HCT116 (cell line): ENCODE measurements around the gene RNF148. TPM values are rescaled to one million over a fixed set of nuclear protein-coding genes. Genes with fewer than 3 reads are reported as not detected.

Experiments used
- ATAC-seq: fragments of 200-7000 bp; cut with Tn5 transposase; 2 replicates; pipeline ENCODE4 v1.9.1; 2020; ENCODE audit warnings: mild to moderate bottlenecking, moderate library complexity
- BruUV-seq: library from RNA; stranded (reverse); fragments of 400-500 nt; replicated peaks from 2 replicates; lab custom pipeline; 2021; lab: Mats Ljungman, UMichigan
- CTCF ChIA-PET: fragments of 300-600 bp; sonication (Branson Sonifier 250); formaldehyde crosslinking; loops from one replicate; lab custom pipeline; 2021; ENCODE audit warnings: antibody characterized with exemption; lab: Charles Lee
- POLR2A ChIA-PET: fragments of 300-600, 350-600 bp; sonication (Branson Sonifier 250); formaldehyde crosslinking; loops from one replicate; lab custom pipeline; 2021; ENCODE audit warnings: antibody characterized with exemption; lab: Charles Lee
- RAD21 ChIA-PET, 2 experiments: fragments of 300-600 bp; sonication (Branson Sonifier 250); formaldehyde crosslinking; loops; one replicate each; lab custom pipeline; 2023; ENCODE audit warnings: low total read pairs in 2 of 2; ENCODE audit not compliant: uncharacterized antibody in 2 of 2, unreplicated experiment in 2 of 2, low non-redundant PET in 1 of 2; lab: Charles Lee
- DNase-seq: peaks from one replicate; pipeline ENCODE4 v3.0.0-alpha.2; 2010; ENCODE audit warnings: low read depth, low spot score
- H2AFZ ChIP-seq: fragments of 200-600 bp; shearing (Covaris generic), sonication (generic); 2 replicates; pipeline ENCODE4 v1.6.1; 2017; ENCODE audit warnings: low read depth, mixed run types, mixed read lengths, antibody characterized with exemption, low read length; ENCODE audit not compliant: poor library complexity, severe bottlenecking
- H3K27ac ChIP-seq: 2 replicates; pipeline ENCODE4 v1.5.1; 2012; ENCODE audit warnings: low read depth, low read length
- H3K27me3 ChIP-seq: fragments of 200-600 bp; sonication (generic); 2 replicates; pipeline ENCODE4 v1.6.1; 2016; ENCODE audit warnings: mixed run types, low read length, mixed read lengths; ENCODE audit not compliant: insufficient read depth
- H3K36me3 ChIP-seq, 2 experiments: fragments of 200-500 bp in 1 of 2; fragments of 200-600 bp in 1 of 2; sonication (Bioruptor generic) in 1 of 2; sonication (generic) in 1 of 2; 2 replicates each; pipeline versions ENCODE4 v1.5.1 to v1.6.1; 2014 to 2016; ENCODE audit warnings: low read length in 2 of 2, inconsistent platforms in 1 of 2, mixed read lengths in 1 of 2, mixed run types in 1 of 2; ENCODE audit not compliant: insufficient read depth in 2 of 2, control insufficient read depth in 1 of 2
- H3K4me1 ChIP-seq, 2 experiments: fragments of 200-600 bp in 1 of 2; sonication (generic) in 1 of 2; 2 replicates each; pipeline versions ENCODE4 v1.5.1 to v1.6.1; 2012 to 2017; ENCODE audit warnings: low read length in 2 of 2, inconsistent platforms in 1 of 2, mild to moderate bottlenecking in 1 of 2, mixed read lengths in 1 of 2, mixed run types in 1 of 2, moderate library complexity in 1 of 2; ENCODE audit not compliant: insufficient read depth in 2 of 2, control insufficient read depth in 1 of 2
- H3K4me2 ChIP-seq: fragments of 200-600 bp; sonication (generic); 2 replicates; pipeline ENCODE4 v1.6.1; 2017; ENCODE audit warnings: mixed run types, low read length, mixed read lengths
- H3K4me3 ChIP-seq, 2 experiments: fragments of 200-600 bp in 1 of 2; sonication (generic) in 1 of 2; replicated peaks in 1 of 2; 2 replicates each; pipeline ENCODE4 v1.5.1; 2011 to 2016; ENCODE audit warnings: low read length in 2 of 2, control low read depth in 1 of 2, low read depth in 1 of 2, mild to moderate bottlenecking in 1 of 2, mixed read lengths in 1 of 2, mixed run types in 1 of 2
- H3K79me2 ChIP-seq: fragments of 200-600 bp; sonication (generic); 2 replicates; pipeline ENCODE4 v1.6.1; 2017; ENCODE audit warnings: mild to moderate bottlenecking, mixed run types, low read length, moderate library complexity, mixed read lengths; ENCODE audit not compliant: insufficient read depth
- H3K9ac ChIP-seq: fragments of 200-600 bp; sonication (generic); 2 replicates; pipeline ENCODE4 v1.6.1; 2016; ENCODE audit warnings: low read length, mixed read lengths
- H3K9me2 ChIP-seq: fragments of 200-600 bp; sonication (generic), shearing (Covaris generic); 2 replicates; pipeline ENCODE4 v1.6.1; 2017; ENCODE audit warnings: mixed run types, mild to moderate bottlenecking, moderate library complexity; ENCODE audit not compliant: insufficient read depth
- H3K9me3 ChIP-seq, 2 experiments: fragments of 200-500 bp in 1 of 2; fragments of 200-600 bp in 1 of 2; sonication (Bioruptor generic) in 1 of 2; sonication (generic) in 1 of 2; 2 replicates each; pipeline ENCODE4 v1.6.1; 2014 to 2017; ENCODE audit warnings: low read length in 2 of 2, mixed read lengths in 2 of 2, inconsistent platforms in 1 of 2, low read depth in 1 of 2, mild to moderate bottlenecking in 1 of 2, mixed run types in 1 of 2, moderate library complexity in 1 of 2; ENCODE audit not compliant: control insufficient read depth in 1 of 2, insufficient read depth in 1 of 2
- H4K20me1 ChIP-seq: fragments of 200-600 bp; sonication (generic), shearing (Covaris generic); 2 replicates; pipeline ENCODE4 v1.6.1; 2017; ENCODE audit warnings: mixed run types, mild to moderate bottlenecking, moderate library complexity; ENCODE audit not compliant: insufficient read depth
- EGR1 ChIP-seq: IDR thresholded peaks from 2 replicates; pipeline ENCODE4 v1.6.1; 2012; ENCODE audit warnings: low read depth
- ELF1 ChIP-seq: IDR thresholded peaks from 2 replicates; pipeline ENCODE4 v1.6.1; 2012; ENCODE audit warnings: low read depth, borderline replicate concordance
- EZH2phosphoT487 ChIP-seq: fragments of 200-600 bp; IDR thresholded peaks from 2 replicates; pipeline ENCODE4 v1.6.1; 2018; ENCODE audit warnings: antibody characterized with exemption, borderline replicate concordance
- FOSL1 ChIP-seq: IDR thresholded peaks from 2 replicates; pipeline ENCODE4 v1.6.1; 2012; ENCODE audit warnings: low read depth
- POLR2AphosphoS5 ChIP-seq: IDR thresholded peaks from 2 replicates; pipeline ENCODE4 v1.6.1; 2011; ENCODE audit warnings: mild to moderate bottlenecking, low read depth, low read length, moderate library complexity
- RAD21 ChIP-seq: IDR thresholded peaks from 2 replicates; pipeline ENCODE4 v1.6.1; 2012; ENCODE audit warnings: low read depth, mild to moderate bottlenecking
- SIN3A ChIP-seq: IDR thresholded peaks from 2 replicates; pipeline ENCODE4 v1.6.1; 2012; ENCODE audit warnings: low read depth
- SP1 ChIP-seq: IDR thresholded peaks from 2 replicates; pipeline ENCODE4 v1.6.1; 2012; ENCODE audit warnings: low read depth
- TCF7L2 ChIP-seq: IDR thresholded peaks from 2 replicates; pipeline ENCODE4 v1.7.0; 2011; ENCODE audit warnings: borderline replicate concordance, inconsistent platforms; ENCODE audit not compliant: insufficient read depth, insufficient read length; ENCODE audit errors: extremely low read depth
- intact Hi-C: fragments of 100-400 bp; cut with micrococcal nuclease; formaldehyde crosslinking; loops from 2 replicates; pipeline ENCODE4 v1.10.0; 2022
- total RNA-seq: library from RNA; stranded (reverse); gene quantifications from one replicate; pipeline ENCODE4 v1.2.1, GENCODE V29; 2021; ENCODE audit not compliant: unreplicated experiment

Gene RNF148
- total RNA-seq, 1 experiment from 2014 or later: 0.22 TPM

- H3K9ac ChIP-seq: no peak overlapping the region
- BruUV-seq: no TSS peak
- H3K4me2 ChIP-seq: no peak overlapping the region
- TF ChIP-seq TCF7L2 (no peak), ELF1 (no peak), EZH2phosphoT487 (no peak), EGR1 (no peak), SIN3A (no peak), SP1 (no peak), RAD21 (no peak), POLR2AphosphoS5 (no peak), FOSL1 (no peak)
- no peaks in the 10 kb centered on the region for H3K9me2 ChIP-seq
- no peak overlapping the region for H2AFZ ChIP-seq
- ChIA-PET RAD21 (no interaction called here), CTCF (no interaction called here), POLR2A (no interaction called here)
- no peaks in the 10 kb centered on the region for H4K20me1 ChIP-seq
- no peak for DNase-seq
- no peaks in the 10 kb centered on the region for H3K9me3 ChIP-seq
- no peak overlapping the region for H3K4me3 ChIP-seq
- H3K4me1 ChIP-seq: no peaks in the 10 kb centered on the region
- H3K79me2 ChIP-seq: no peaks in the 10 kb centered on the region
- no peaks in the 10 kb centered on the region for H3K27me3 ChIP-seq
- H3K36me3 ChIP-seq: no peaks in the 10 kb centered on the region
- intact Hi-C loops: no loop called here
- H3K27ac ChIP-seq: no peak overlapping the region
- ATAC-seq: no peak
These were observed 4.1 kb upstream of the RNF148 start for GRCh38 chr7:122706836-122707235.

- CTCF ChIA-PET: no interaction called here
- Histone ChIP-seq H4K20me1 (no peaks in the 10 kb centered on the region), H3K9ac (no peak within 1 kb of the TSS), H3K36me3 (no peaks in the 10 kb centered on the region), H3K9me2 (no peaks in the 10 kb centered on the region), H3K27me3 (no peaks in the 10 kb centered on the region), H3K4me1 (no peaks in the 10 kb centered on the region), H3K9me3 (no peaks in the 10 kb centered on the region), H3K4me2 (no peak within 1 kb of the TSS), H2AFZ (no peak within 1 kb of the TSS), H3K79me2 (no peaks in the 10 kb centered on the region), H3K4me3 (no peak within 1 kb of the TSS), H3K27ac (no peak within 1 kb of the TSS)
- POLR2A ChIA-PET: no interaction called here
- intact Hi-C loops: no loop called here
- BruUV-seq: no TSS peak
- RAD21 ChIA-PET: no interaction called here
- no peak for DNase-seq
- no peak for ATAC-seq
- TF ChIP-seq EZH2phosphoT487: no peak
- no peak for TF ChIP-seq TCF7L2
- no peak for TF ChIP-seq RAD21
These were observed 3.7 kb downstream of the RNF148 start, which contains the start of gene RNF133 for GRCh38 chr7:122699017-122699416. Gene RNF133, minus strand, starts transcription at chr7:122699117. Its CDS starts 199 bp downstream, at chr7:122698918.
